ENCODE data around the gene KPTN. TPM values are rescaled to one million over a fixed set of nuclear protein-coding genes. Genes with fewer than 3 reads are reported as not detected.

KPTN gene
- total and polyA plus RNA-seq, 2 experiments from 2014 or later = 3.1 to 9.6 TPM

- in situ Hi-C loops (cut with MboI) = loop anchor here (5.0 kb wide), 1 partner anchor 270 kb away; no protein-coding TSS in a partner anchor
- H3K4me1 ChIP-seq (ENCODE audit: insufficient read depth) = no peaks in the 10 kb centered on the region
- 30 to 32% methylated on average over 12 of the region's 12 CpGs for WGBS, 2 experiments (ENCODE audit: low coverage in 1 of 2, low lambda C conversion rate in 2 of 2, missing lambda C conversion rate in 2 of 2)
- TF ChIP-seq EZH2phosphoT487 (IDR thresholded peaks at IDR 0.05; ENCODE audit: insufficient read depth, low read depth) (no peak), EZH2 (IDR thresholded peaks at IDR 0.05; ENCODE audit: insufficient read depth, poor library complexity, severe bottlenecking) (no peak)
- H3K36me3 ChIP-seq (ENCODE audit: low read depth) = no peaks in the 10 kb centered on the region
- H3K4me2 ChIP-seq (ENCODE audit: unreplicated experiment) = no peak overlapping the region
- no peaks in the 10 kb centered on the region for H3K9me2 ChIP-seq (ENCODE audit: insufficient read depth)
- H3K27me3 ChIP-seq (replicated peaks; ENCODE audit: insufficient read depth) = peaks cover 6% of the 10 kb centered on the region; the same call in 1 of the 2 replicates
- H4K20me1 ChIP-seq (ENCODE audit: insufficient read depth) = no peaks in the 10 kb centered on the region
- H3K9ac ChIP-seq = no peak overlapping the region
- no peaks in the 10 kb centered on the region for H3K9me3 ChIP-seq (ENCODE audit: low read depth)
- no peak overlapping the region for H3K4me3 ChIP-seq
- H3K27ac ChIP-seq = no peak overlapping the region
- H3F3A ChIP-seq (ENCODE audit: insufficient read depth) = no peaks in the 10 kb centered on the region
- no peak overlapping the region for H2AFZ ChIP-seq
- no peak for DNase-seq
- no peaks in the 10 kb centered on the region for H3K79me2 ChIP-seq (ENCODE audit: insufficient read depth)
These were observed 46.5 kb downstream of the KPTN start for GRCh38 chr19:47437500-47437899.

GRCh38 chr19:47436712-47437401 is 47.2 kb downstream of the KPTN start:
- Histone ChIP-seq H4K20me1 (ENCODE audit: insufficient read depth) (no peaks in the 10 kb centered on the region), H3K27ac (no peak overlapping the region), H2AFZ (no peak overlapping the region), H3K9me3 (ENCODE audit: low read depth) (no peaks in the 10 kb centered on the region), H3K36me3 (ENCODE audit: low read depth) (no peaks in the 10 kb centered on the region), H3K27me3 (replicated peaks; ENCODE audit: insufficient read depth) (no peaks in the 10 kb centered on the region), H3K4me2 (ENCODE audit: unreplicated experiment) (no peak overlapping the region), H3K9ac (no peak overlapping the region), H3K4me1 (ENCODE audit: insufficient read depth) (no peaks in the 10 kb centered on the region), H3F3A (ENCODE audit: insufficient read depth) (no peaks in the 10 kb centered on the region), H3K4me3 (no peak overlapping the region), H3K79me2 (ENCODE audit: insufficient read depth) (no peaks in the 10 kb centered on the region), H3K9me2 (ENCODE audit: insufficient read depth) (no peaks in the 10 kb centered on the region)
- no peak for TF ChIP-seq EZH2phosphoT487 (IDR thresholded peaks at IDR 0.05; ENCODE audit: insufficient read depth, low read depth)
- TF ChIP-seq EZH2 (IDR thresholded peaks at IDR 0.05; ENCODE audit: insufficient read depth, poor library complexity, severe bottlenecking) = no peak
- in situ Hi-C loops (cut with MboI) = loop anchor here (5.0 kb wide), 1 partner anchor 270 kb away; no protein-coding TSS in a partner anchor
- 15 to 22% methylated on average over 14 to 17 of the region's 17 CpGs for WGBS, 2 experiments (ENCODE audit: low coverage in 1 of 2, low lambda C conversion rate in 2 of 2, missing lambda C conversion rate in 2 of 2)
- peak; percentile 70 for DNase-seq

GRCh38 chr19:47435883-47436417 is 48.1 kb downstream of the KPTN start:
- H3K27me3 ChIP-seq (replicated peaks; ENCODE audit: insufficient read depth) = no peaks in the 10 kb centered on the region
- 45 to 52% methylated on average over 6 of the region's 6 CpGs for WGBS, 2 experiments (ENCODE audit: low coverage in 1 of 2, low lambda C conversion rate in 2 of 2, missing lambda C conversion rate in 2 of 2)
- no peaks in the 10 kb centered on the region for H3F3A ChIP-seq (ENCODE audit: insufficient read depth)
- H3K4me1 ChIP-seq (ENCODE audit: insufficient read depth) = no peaks in the 10 kb centered on the region
- H3K36me3 ChIP-seq (ENCODE audit: low read depth) = no peaks in the 10 kb centered on the region
- no peaks in the 10 kb centered on the region for H3K9me3 ChIP-seq (ENCODE audit: low read depth)
- TF ChIP-seq EZH2phosphoT487 (IDR thresholded peaks at IDR 0.05; ENCODE audit: insufficient read depth, low read depth) = no peak
- TF ChIP-seq EZH2 (IDR thresholded peaks at IDR 0.05; ENCODE audit: insufficient read depth, poor library complexity, severe bottlenecking) = no peak
- H3K9me2 ChIP-seq (ENCODE audit: insufficient read depth) = no peaks in the 10 kb centered on the region
- H3K27ac ChIP-seq = no peak overlapping the region
- in situ Hi-C loops (cut with MboI) = loop anchor here (5.0 kb wide), 1 partner anchor 271 kb away; no protein-coding TSS in a partner anchor
- no peaks in the 10 kb centered on the region for H3K79me2 ChIP-seq (ENCODE audit: insufficient read depth)
- no peak overlapping the region for H3K4me3 ChIP-seq
- H4K20me1 ChIP-seq (ENCODE audit: insufficient read depth) = no peaks in the 10 kb centered on the region
- H2AFZ ChIP-seq = no peak overlapping the region
- DNase-seq = no peak
- no peak overlapping the region for H3K9ac ChIP-seq
- H3K4me2 ChIP-seq (ENCODE audit: unreplicated experiment) = no peak overlapping the region

- Histone ChIP-seq H2AFZ (no peak overlapping the region), H3K79me2 (ENCODE audit: insufficient read depth) (no peaks in the 10 kb centered on the region), H3K4me3 (no peak overlapping the region), H3K4me1 (ENCODE audit: insufficient read depth) (no peaks in the 10 kb centered on the region), H3K9ac (no peak overlapping the region), H3F3A (ENCODE audit: insufficient read depth) (no peaks in the 10 kb centered on the region), H4K20me1 (ENCODE audit: insufficient read depth) (no peaks in the 10 kb centered on the region), H3K9me2 (ENCODE audit: insufficient read depth) (no peaks in the 10 kb centered on the region), H3K4me2 (ENCODE audit: unreplicated experiment) (no peak overlapping the region), H3K9me3 (ENCODE audit: low read depth) (no peaks in the 10 kb centered on the region), H3K27ac (no peak overlapping the region), H3K36me3 (ENCODE audit: low read depth) (no peaks in the 10 kb centered on the region), H3K27me3 (replicated peaks; ENCODE audit: insufficient read depth) (no peaks in the 10 kb centered on the region)
- 26 to 31% methylated on average over 16 of the region's 16 CpGs for WGBS, 2 experiments (ENCODE audit: low coverage in 1 of 2, low lambda C conversion rate in 2 of 2, missing lambda C conversion rate in 2 of 2)
- no peak for DNase-seq
- TF ChIP-seq EZH2phosphoT487 (IDR thresholded peaks at IDR 0.05; ENCODE audit: insufficient read depth, low read depth) = no peak
- TF ChIP-seq EZH2 (IDR thresholded peaks at IDR 0.05; ENCODE audit: insufficient read depth, poor library complexity, severe bottlenecking) = no peak
- in situ Hi-C loops (cut with MboI) = loop anchor here (5.0 kb wide), 1 partner anchor 272 kb away; no protein-coding TSS in a partner anchor
These were observed 48.8 kb downstream of the KPTN start for GRCh38 chr19:47435196-47435595.
